Measurements from ENCODE around the gene KCNMB2.

Gene KCNMB2

DNA sequence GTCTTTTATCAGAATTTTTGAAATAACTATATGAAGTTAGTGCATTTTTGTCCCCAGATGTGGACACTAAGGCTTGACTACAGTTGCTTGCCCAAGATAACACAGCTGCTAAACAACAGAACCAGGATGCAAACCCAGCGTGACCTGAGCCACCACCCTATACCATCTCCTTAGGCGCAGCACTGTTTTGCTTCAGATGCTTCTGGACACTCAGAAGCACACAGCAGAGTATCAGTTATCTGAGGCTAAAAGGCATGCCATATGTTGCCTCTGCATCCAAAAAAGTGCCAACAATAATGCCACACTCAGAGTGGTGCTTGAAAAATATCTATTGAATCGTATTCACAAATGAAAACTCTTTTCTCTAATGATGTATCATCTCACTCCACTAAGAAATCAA, 24.5 kb downstream of the KCNMB2 start:
- Histone ChIP-seq H3K4me3 (ENCODE audit: low read length) (no peak overlapping the region), H3K27ac (ENCODE audit: low read depth, low read length) (no peak overlapping the region), H3K27me3 (ENCODE audit: control insufficient read depth, low read length) (no peaks in the 10 kb centered on the region), H4K20me1 (ENCODE audit: control insufficient read depth, insufficient read depth, low read depth, low read length) (no peaks in the 10 kb centered on the region), H3F3A (ENCODE audit: control insufficient read depth, insufficient read depth) (no peaks in the 10 kb centered on the region), H3K9me3 (ENCODE audit: control insufficient read depth, insufficient read depth, low read length) (no peaks in the 10 kb centered on the region), H3K9me2 (replicated peaks; ENCODE audit: control insufficient read depth, low read length) (no peaks in the 10 kb centered on the region), H3K36me3 (ENCODE audit: control insufficient read depth, low read length) (no peaks in the 10 kb centered on the region), H3K79me2 (ENCODE audit: control insufficient read depth, low read length) (no peaks in the 10 kb centered on the region), H3K4me2 (ENCODE audit: low read length) (no peak overlapping the region), H3K4me1 (ENCODE audit: control insufficient read depth, low read length) (peaks cover 10% of the 10 kb centered on the region)
- TF ChIP-seq, protein P1, sequence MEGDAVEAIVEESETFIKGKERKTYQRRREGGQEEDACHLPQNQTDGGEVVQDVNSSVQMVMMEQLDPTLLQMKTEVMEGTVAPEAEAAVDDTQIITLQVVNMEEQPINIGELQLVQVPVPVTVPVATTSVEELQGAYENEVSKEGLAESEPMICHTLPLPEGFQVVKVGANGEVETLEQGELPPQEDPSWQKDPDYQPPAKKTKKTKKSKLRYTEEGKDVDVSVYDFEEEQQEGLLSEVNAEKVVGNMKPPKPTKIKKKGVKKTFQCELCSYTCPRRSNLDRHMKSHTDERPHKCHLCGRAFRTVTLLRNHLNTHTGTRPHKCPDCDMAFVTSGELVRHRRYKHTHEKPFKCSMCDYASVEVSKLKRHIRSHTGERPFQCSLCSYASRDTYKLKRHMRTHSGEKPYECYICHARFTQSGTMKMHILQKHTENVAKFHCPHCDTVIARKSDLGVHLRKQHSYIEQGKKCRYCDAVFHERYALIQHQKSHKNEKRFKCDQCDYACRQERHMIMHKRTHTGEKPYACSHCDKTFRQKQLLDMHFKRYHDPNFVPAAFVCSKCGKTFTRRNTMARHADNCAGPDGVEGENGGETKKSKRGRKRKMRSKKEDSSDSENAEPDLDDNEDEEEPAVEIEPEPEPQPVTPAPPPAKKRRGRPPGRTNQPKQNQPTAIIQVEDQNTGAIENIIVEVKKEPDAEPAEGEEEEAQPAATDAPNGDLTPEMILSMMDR (IDR thresholded peaks at IDR 0.05; ENCODE audit: low read depth, low read length, poor library complexity, severe bottlenecking): no peak
- no peak for TF ChIP-seq EZH2phosphoT487 (IDR thresholded peaks at IDR 0.05; ENCODE audit: borderline replicate concordance, low read length)

DNA sequence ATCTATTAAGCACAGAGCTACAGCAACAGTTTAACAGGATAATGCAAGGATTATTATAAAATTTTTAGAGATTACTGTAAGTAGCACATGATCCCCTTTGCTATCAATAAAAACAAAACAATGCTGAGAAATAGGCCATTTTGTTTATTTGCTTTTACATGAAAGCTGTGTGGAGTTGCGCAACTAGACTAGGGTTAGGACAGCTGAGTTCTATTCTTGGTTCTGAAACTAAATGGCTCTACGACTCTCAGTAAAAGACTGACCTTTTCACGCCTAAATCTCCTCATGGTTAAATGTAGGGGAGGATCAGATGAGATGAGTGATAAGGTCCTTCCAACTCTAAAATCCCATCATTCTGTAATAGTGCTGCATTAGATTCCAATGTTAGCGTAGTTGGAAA, 25.0 kb downstream of the KCNMB2 start:
- H3K27ac ChIP-seq (ENCODE audit: low read depth, low read length): no peak overlapping the region

DNA sequence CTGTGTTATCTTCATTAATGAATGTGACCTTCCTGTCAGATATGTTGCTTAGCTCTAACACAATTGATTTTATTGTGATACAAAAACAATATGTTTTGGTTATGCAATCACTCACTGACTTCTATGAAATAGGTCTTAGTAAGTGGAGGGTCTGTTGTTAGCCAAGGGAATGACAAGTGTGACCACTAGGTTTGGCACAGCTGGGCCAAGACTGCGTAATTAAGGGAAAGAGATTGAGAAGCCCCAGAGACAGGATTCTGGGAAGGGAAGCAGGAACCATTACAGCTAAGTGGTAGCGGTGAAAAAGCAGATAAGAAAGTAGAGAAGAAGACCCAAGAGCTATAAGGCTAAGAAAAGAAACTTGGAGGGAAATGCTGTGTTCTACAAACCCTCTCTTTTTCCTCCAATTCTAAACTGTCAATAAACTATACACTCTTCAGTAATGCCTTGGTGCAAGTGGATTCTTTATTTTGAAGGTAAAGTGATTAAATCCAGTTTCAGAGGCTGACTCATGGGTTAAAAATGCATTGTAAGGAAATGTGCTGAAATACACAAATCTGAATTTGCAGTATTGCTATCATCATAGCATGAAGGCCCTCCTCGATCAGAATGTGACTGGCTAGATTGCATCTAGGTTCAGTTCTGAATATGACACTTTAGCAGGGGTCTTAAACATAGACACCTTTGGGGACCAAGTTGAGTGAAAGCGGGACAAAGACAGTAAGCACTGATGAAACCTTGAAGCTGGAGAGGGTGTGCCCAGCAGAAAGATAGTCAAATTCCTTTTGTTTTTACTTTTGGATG, 26.1 kb downstream of the KCNMB2 start:
- no peaks in the 10 kb centered on the region for H3K27me3 ChIP-seq (ENCODE audit: control insufficient read depth, low read length)
- H3K36me3 ChIP-seq (ENCODE audit: control insufficient read depth, low read length): no peaks in the 10 kb centered on the region
- TF ChIP-seq EZH2phosphoT487 (IDR thresholded peaks at IDR 0.05; ENCODE audit: borderline replicate concordance, low read length): no peak
- TF ChIP-seq, protein P1 (IDR thresholded peaks at IDR 0.05; ENCODE audit: low read depth, low read length, poor library complexity, severe bottlenecking): no peak
- no peak overlapping the region for H3K4me3 ChIP-seq (ENCODE audit: low read length)
- no peaks in the 10 kb centered on the region for H3F3A ChIP-seq (ENCODE audit: control insufficient read depth, insufficient read depth)
- no peaks in the 10 kb centered on the region for H4K20me1 ChIP-seq (ENCODE audit: control insufficient read depth, insufficient read depth, low read depth, low read length)
- H3K4me1 ChIP-seq (ENCODE audit: control insufficient read depth, low read length): peaks cover 10% of the 10 kb centered on the region
- no peak overlapping the region for H3K4me2 ChIP-seq (ENCODE audit: low read length)
- no peaks in the 10 kb centered on the region for H3K79me2 ChIP-seq (ENCODE audit: control insufficient read depth, low read length)
- H3K9me2 ChIP-seq (replicated peaks; ENCODE audit: control insufficient read depth, low read length): no peaks in the 10 kb centered on the region
- no peaks in the 10 kb centered on the region for H3K9me3 ChIP-seq (ENCODE audit: control insufficient read depth, insufficient read depth, low read length)
- no peak overlapping the region for H3K27ac ChIP-seq (ENCODE audit: low read depth, low read length)

More for the DNA sequence above, 25.0 kb downstream of the KCNMB2 start:
- no peaks in the 10 kb centered on the region for H3K36me3 ChIP-seq (ENCODE audit: control insufficient read depth, low read length)
- no peaks in the 10 kb centered on the region for H3F3A ChIP-seq (ENCODE audit: control insufficient read depth, insufficient read depth)
- H4K20me1 ChIP-seq (ENCODE audit: control insufficient read depth, insufficient read depth, low read depth, low read length): no peaks in the 10 kb centered on the region
- H3K4me2 ChIP-seq (ENCODE audit: low read length): no peak overlapping the region
- no peaks in the 10 kb centered on the region for H3K9me2 ChIP-seq (replicated peaks; ENCODE audit: control insufficient read depth, low read length)
- H3K4me1 ChIP-seq (ENCODE audit: control insufficient read depth, low read length): peaks cover 10% of the 10 kb centered on the region
- TF ChIP-seq, protein P1 (IDR thresholded peaks at IDR 0.05; ENCODE audit: low read depth, low read length, poor library complexity, severe bottlenecking): no peak
- no peak for TF ChIP-seq EZH2phosphoT487 (IDR thresholded peaks at IDR 0.05; ENCODE audit: borderline replicate concordance, low read length)
- no peaks in the 10 kb centered on the region for H3K9me3 ChIP-seq (ENCODE audit: control insufficient read depth, insufficient read depth, low read length)
- H3K4me3 ChIP-seq (ENCODE audit: low read length): no peak overlapping the region
- no peaks in the 10 kb centered on the region for H3K79me2 ChIP-seq (ENCODE audit: control insufficient read depth, low read length)
- no peaks in the 10 kb centered on the region for H3K27me3 ChIP-seq (ENCODE audit: control insufficient read depth, low read length)

All from DOHH2 (cell line).